SU-DHL-6 (cell line): Measurements from ENCODE around the gene LGALS1.

ENCODE experiments used
- CTCF ChIP-seq: fragments of 200-600 bp; sonication (generic); IDR thresholded peaks from one replicate; pipeline ENCODE4 v1.5.1; 2017; ENCODE audit warnings: antibody characterized with exemption, mild to moderate bottlenecking, low read length, moderate library complexity; ENCODE audit not compliant: insufficient read depth, poor library complexity, severe bottlenecking
- EZH2phosphoT487 ChIP-seq: fragments of 200-600 bp; sonication (generic), shearing (Covaris generic); conservative IDR thresholded peaks from 2 replicates; pipeline ENCODE4 v1.6.1; 2018; ENCODE audit warnings: mild to moderate bottlenecking, antibody characterized with exemption, low read length, moderate library complexity, mixed read lengths

- TF ChIP-seq CTCF (no peak), EZH2phosphoT487 (no peak)
These were observed 14.8 kb upstream of the LGALS1 start for GRCh38 chr22:37660709-37661045.
